Body of pancreas (tissue), 4 donors: Measurements from ENCODE around the gene MRPL43. TPM values are rescaled to one million over a fixed set of nuclear protein-coding genes. Genes with fewer than 3 reads are reported as not detected.

Experiments
- ATAC-seq: fragments of 150-250 bp; one replicate; pipeline ENCODE4 v1.9.1; 2016
- DNase-seq, 4 donors: peaks; one replicate each; pipeline ENCODE4 v3.0.0-alpha.2; 2019
- H3K27ac ChIP-seq, 4 donors: fragments of 200-600 bp; sonication (generic); 1 replicate in 3 of 4; 2 replicates in 1 of 4; pipeline versions ENCODE4 v1.5.1 to v1.6.1; 2016 to 2019; ENCODE audit warnings: mild to moderate bottlenecking in 1 of 4, mixed read lengths in 1 of 4, moderate library complexity in 1 of 4
- H3K27me3 ChIP-seq, 2 donors: fragments of 200-600 bp; sonication (generic); one replicate each; pipeline ENCODE4 v1.6.0; 2016; ENCODE audit warnings: mild to moderate bottlenecking in 1 of 2
- H3K36me3 ChIP-seq, 2 donors: fragments of 200-600 bp; sonication (generic); replicated peaks in 1 of 2; 2 replicates each; pipeline ENCODE4 v1.5.1; 2016; ENCODE audit warnings: low read depth in 2 of 2; ENCODE audit not compliant: insufficient read depth in 1 of 2
- H3K4me1 ChIP-seq: fragments of 200-600 bp; sonication (generic); one replicate; pipeline ENCODE4 v1.6.0; 2016
- H3K4me3 ChIP-seq, 2 donors: fragments of 200-600 bp; sonication (generic); 1 replicate in 1 of 2; 2 replicates in 1 of 2; pipeline ENCODE4 v1.5.1; 2016 to 2019
- H3K9me3 ChIP-seq, 3 donors: fragments of 200-600 bp; sonication (generic); 1 replicate in 2 of 3; 2 replicates in 1 of 3; pipeline ENCODE4 v1.5.1; 2016
- POLR2A ChIP-seq, 3 donors: fragments of 450-650 bp; IDR thresholded peaks; one replicate each; pipeline ENCODE4 v1.6.1; 2016; ENCODE audit warnings: antibody characterized with exemption in 3 of 3, mild to moderate bottlenecking in 2 of 3
- WGBS, 2 donors: methylation state at CpG; one replicate each; pipeline ENCODE4 v1.1.5; 2017; 5-methylcytosine and 5-hydroxymethylcytosine counted together
- intact Hi-C: fragments of 100-400 bp; cut with DNase I; formaldehyde crosslinking; loops from one replicate; pipeline ENCODE4 v1.15.1; 2023
- total RNA-seq, 2 donors: library from RNA; depleted of rRNA; stranded (reverse); fragments of >200 nt; gene quantifications; one replicate each; pipeline ENCODE4 v1.1.0, GENCODE V29; 2016
- TF ChIP-seq, protein P1 (sequence below), 7 experiments: fragments of 450-650 bp in 4 of 7; fragments of 200-600 bp in 3 of 7; sonication (generic) in 3 of 7; IDR thresholded peaks; one replicate each; pipeline ENCODE4 v1.5.1; 2016 to 2019; ENCODE audit warnings: antibody characterized with exemption in 7 of 7

MRPL43 gene
- total RNA-seq, 2 donors from 2014 or later = 53.7 to 90.5 TPM

DNA sequence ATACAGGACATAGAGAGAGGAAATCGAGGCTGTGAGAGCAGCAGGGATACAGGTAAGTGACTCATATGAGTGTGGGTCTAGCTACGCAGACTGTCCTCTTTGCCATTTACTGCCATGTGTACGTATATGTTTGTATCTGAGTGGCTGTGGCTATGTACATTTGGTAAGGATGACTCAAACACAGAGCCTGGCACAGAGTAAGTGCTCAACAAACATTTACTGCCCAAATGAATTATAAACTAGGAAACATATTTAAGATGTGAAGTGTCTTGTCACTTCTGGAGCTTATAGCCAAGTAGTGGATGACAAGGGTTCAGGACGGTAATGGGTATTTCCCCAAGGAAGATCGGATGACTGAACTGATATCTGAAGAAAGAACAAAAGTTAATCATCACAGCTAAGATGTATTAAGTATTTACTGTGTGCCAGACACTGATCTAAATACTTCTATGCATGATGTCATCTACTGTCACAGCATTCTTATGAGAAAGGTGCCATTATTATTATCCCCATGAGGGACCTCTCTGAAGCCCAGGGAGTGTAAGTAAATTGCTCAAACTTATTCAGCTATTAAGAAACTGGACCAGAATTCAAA, 6.0 kb downstream of the MRPL43 start:
- 73 to 87% methylated on average over 5 of the region's 5 CpGs for WGBS, 2 donors
- no peak for ATAC-seq
- intact Hi-C loops = no loop called here
- H3K4me3 ChIP-seq = no peak overlapping the region
- peaks cover 0 to 7% of the 10 kb centered on the region in 2 donors for H3K36me3 ChIP-seq
- DNase-seq = no peak
- no peak overlapping the region for H3K27ac ChIP-seq
- no peaks in the 10 kb centered on the region for H3K27me3 ChIP-seq
- H3K9me3 ChIP-seq = no peaks in the 10 kb centered on the region
- H3K4me1 ChIP-seq = peaks cover 17% of the 10 kb centered on the region
- TF ChIP-seq, protein P1, sequence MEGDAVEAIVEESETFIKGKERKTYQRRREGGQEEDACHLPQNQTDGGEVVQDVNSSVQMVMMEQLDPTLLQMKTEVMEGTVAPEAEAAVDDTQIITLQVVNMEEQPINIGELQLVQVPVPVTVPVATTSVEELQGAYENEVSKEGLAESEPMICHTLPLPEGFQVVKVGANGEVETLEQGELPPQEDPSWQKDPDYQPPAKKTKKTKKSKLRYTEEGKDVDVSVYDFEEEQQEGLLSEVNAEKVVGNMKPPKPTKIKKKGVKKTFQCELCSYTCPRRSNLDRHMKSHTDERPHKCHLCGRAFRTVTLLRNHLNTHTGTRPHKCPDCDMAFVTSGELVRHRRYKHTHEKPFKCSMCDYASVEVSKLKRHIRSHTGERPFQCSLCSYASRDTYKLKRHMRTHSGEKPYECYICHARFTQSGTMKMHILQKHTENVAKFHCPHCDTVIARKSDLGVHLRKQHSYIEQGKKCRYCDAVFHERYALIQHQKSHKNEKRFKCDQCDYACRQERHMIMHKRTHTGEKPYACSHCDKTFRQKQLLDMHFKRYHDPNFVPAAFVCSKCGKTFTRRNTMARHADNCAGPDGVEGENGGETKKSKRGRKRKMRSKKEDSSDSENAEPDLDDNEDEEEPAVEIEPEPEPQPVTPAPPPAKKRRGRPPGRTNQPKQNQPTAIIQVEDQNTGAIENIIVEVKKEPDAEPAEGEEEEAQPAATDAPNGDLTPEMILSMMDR (IDR thresholded peaks at IDR 0.05) = no peak
- no peak for TF ChIP-seq POLR2A (IDR thresholded peaks at IDR 0.05)

- intact Hi-C loops = no loop called here
- no peak for DNase-seq
- ATAC-seq = no peak
- Histone ChIP-seq H3K4me1 (peaks cover 12% of the 10 kb centered on the region), H3K27ac (no peak overlapping the region), H3K36me3 (peaks cover 0 to 7% of the 10 kb centered on the region in 2 donors), H3K9me3 (no peaks in the 10 kb centered on the region), H3K4me3 (no peak overlapping the region), H3K27me3 (no peaks in the 10 kb centered on the region)
- no peak for TF ChIP-seq POLR2A (IDR thresholded peaks at IDR 0.05)
- TF ChIP-seq, protein P1 (IDR thresholded peaks at IDR 0.05) = no peak
- 94 to 95% methylated on average over 7 of the region's 7 CpGs for WGBS, 2 donors
Measured at GRCh38 chr10:100980711-100981110, 6.6 kb downstream of the MRPL43 start.

GRCh38 chr10:100980311-100980710, 7.0 kb downstream of the MRPL43 start:
- WGBS, 2 donors = 70 to 100% methylated on average over 1 to 2 of the region's 2 CpGs

DNA sequence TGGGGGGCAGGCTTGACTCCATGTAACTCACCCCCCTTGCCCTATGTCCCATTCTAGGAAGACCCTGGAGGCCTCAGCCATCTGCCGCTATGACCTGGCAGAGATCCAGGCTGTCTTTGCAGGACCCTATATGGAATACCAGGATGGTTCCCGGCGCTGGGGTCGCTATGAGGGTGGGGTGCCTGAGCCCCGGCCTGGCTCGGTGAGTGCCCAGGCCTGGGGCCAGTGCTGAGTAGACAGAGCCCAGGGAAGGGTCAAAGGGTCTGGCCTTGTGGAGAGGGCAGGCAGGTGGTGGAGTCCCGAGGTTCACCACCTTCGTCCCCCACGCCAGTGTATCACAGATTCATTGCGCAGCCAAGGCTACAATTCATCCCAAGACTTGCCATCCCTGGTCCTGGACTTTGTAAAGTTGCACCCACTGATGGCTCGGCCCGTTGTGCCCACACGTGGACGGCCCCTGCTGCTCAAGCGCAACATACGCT, 7.5 kb downstream of the MRPL43 start:
- Histone ChIP-seq H3K9me3 (no peaks in the 10 kb centered on the region), H3K4me1 (peaks cover 3% of the 10 kb centered on the region), H3K4me3 (no peak overlapping the region), H3K27me3 (no peaks in the 10 kb centered on the region), H3K27ac (no peak overlapping the region), H3K36me3 (peaks cover 0 to 7% of the 10 kb centered on the region in 2 donors)
- DNase-seq = no peak
- ATAC-seq = no peak
- WGBS, 2 donors = 86 to 88% methylated on average over 7 to 15 of the region's 16 CpGs
- intact Hi-C loops = no loop called here
- TF ChIP-seq, protein P1 (IDR thresholded peaks at IDR 0.05) = no peak
- no peak for TF ChIP-seq POLR2A (IDR thresholded peaks at IDR 0.05)

More at GRCh38 chr10:100980311-100980710, 7.0 kb downstream of the MRPL43 start:
- DNase-seq = no peak
- no peak overlapping the region for H3K27ac ChIP-seq
- TF ChIP-seq, protein P1 (IDR thresholded peaks at IDR 0.05) = no peak
- no peak for TF ChIP-seq POLR2A (IDR thresholded peaks at IDR 0.05)
- ATAC-seq = no peak
- H3K36me3 ChIP-seq = peaks cover 0 to 7% of the 10 kb centered on the region in 2 donors
- no peaks in the 10 kb centered on the region for H3K9me3 ChIP-seq
- intact Hi-C loops = no loop called here
- H3K4me3 ChIP-seq = no peak overlapping the region
- H3K27me3 ChIP-seq = no peaks in the 10 kb centered on the region
- H3K4me1 ChIP-seq = peaks cover 8% of the 10 kb centered on the region

DNA sequence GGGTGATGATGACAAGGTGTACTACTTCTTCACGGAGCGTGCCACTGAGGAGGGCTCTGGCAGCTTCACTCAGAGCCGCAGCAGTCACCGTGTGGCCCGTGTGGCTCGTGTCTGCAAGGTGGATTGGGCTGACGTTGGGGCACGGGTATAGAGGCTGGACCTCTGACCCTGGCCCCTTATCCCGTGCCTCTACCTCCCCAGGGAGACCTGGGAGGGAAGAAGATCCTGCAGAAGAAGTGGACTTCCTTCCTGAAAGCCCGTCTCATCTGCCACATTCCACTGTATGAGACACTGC, 8.4 kb downstream of the MRPL43 start:
- peaks cover 3% of the 10 kb centered on the region for H3K4me1 ChIP-seq
- H3K27me3 ChIP-seq = no peaks in the 10 kb centered on the region
- DNase-seq (no peak), ATAC-seq (no peak)
- no peak overlapping the region for H3K4me3 ChIP-seq
- no peak overlapping the region for H3K27ac ChIP-seq
- no peaks in the 10 kb centered on the region for H3K9me3 ChIP-seq
- WGBS, 2 donors = 76% methylated on average over 10 of the region's 10 CpGs; no CpG with 5 or more reads in 1 of the 2 donors
- intact Hi-C loops = no loop called here
- TF ChIP-seq, protein P1 (IDR thresholded peaks at IDR 0.05) = no peak
- no peak for TF ChIP-seq POLR2A (IDR thresholded peaks at IDR 0.05)
- peaks cover 0 to 7% of the 10 kb centered on the region in 2 donors for H3K36me3 ChIP-seq
